ENCODE data around the gene MBTPS1.

DNA sequence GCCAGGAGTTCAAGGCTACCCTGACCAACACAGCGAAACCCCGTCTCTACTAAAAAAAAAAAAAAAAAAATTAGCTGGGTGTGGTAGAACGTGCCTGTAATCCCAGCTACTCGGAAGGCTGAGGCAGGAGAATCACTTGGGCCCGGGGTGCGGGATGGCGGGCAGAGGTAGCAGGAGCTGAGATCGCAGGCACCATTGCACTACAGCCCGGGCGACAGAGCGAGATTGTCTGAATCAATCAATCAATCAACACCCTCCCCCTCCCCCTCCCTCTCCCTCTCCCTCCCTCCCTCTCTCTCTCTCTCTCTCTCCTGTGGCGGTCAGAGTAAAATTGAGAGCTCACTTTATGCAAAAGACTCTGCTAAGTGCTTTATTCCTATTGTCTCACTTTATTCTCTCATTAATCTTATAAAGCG lies 27.1 kb upstream of the MBTPS1 start:
- TF ChIP-seq, protein P1, sequence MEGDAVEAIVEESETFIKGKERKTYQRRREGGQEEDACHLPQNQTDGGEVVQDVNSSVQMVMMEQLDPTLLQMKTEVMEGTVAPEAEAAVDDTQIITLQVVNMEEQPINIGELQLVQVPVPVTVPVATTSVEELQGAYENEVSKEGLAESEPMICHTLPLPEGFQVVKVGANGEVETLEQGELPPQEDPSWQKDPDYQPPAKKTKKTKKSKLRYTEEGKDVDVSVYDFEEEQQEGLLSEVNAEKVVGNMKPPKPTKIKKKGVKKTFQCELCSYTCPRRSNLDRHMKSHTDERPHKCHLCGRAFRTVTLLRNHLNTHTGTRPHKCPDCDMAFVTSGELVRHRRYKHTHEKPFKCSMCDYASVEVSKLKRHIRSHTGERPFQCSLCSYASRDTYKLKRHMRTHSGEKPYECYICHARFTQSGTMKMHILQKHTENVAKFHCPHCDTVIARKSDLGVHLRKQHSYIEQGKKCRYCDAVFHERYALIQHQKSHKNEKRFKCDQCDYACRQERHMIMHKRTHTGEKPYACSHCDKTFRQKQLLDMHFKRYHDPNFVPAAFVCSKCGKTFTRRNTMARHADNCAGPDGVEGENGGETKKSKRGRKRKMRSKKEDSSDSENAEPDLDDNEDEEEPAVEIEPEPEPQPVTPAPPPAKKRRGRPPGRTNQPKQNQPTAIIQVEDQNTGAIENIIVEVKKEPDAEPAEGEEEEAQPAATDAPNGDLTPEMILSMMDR (IDR thresholded peaks at IDR 0.05; ENCODE audit: insufficient read depth, low read length, poor library complexity, severe bottlenecking): no peak
- no peak for TF ChIP-seq EZH2phosphoT487 (conservative IDR thresholded peaks at IDR 0.05; ENCODE audit: low read length)
